SK-N-SH (cell line): Measurements from ENCODE around the gene LRIG1. TPM values are rescaled to one million over a fixed set of nuclear protein-coding genes. Genes with fewer than 3 reads are reported as not detected.

Experiments
- CTCF ChIA-PET: fragments of 300-600, 350-600 bp; formaldehyde crosslinking; extraction: SDS; loops from one replicate; lab custom pipeline; 2021; lab: Yijun Ruan, JAX
- POLR2A ChIA-PET: fragments of 350-600 bp; sonication (Branson Sonifier 250); formaldehyde crosslinking; extraction: SDS; loops from one replicate; lab custom pipeline; 2020; ENCODE audit warnings: antibody characterized with exemption, inconsistent platforms; lab: Yijun Ruan, JAX
- DNase-seq: peaks from one replicate; pipeline ENCODE4 v3.0.0; 2012
- H2AFZ ChIP-seq: fragments of 200-600 bp; sonication (generic); 2 replicates; pipeline ENCODE4 v1.8.1; 2016; ENCODE audit warnings: antibody characterized with exemption, mild to moderate bottlenecking, low read depth
- H3F3A ChIP-seq: fragments of 200-600 bp; sonication (generic); replicated peaks from 2 replicates; pipeline ENCODE3; 2016; ENCODE audit warnings: antibody characterized with exemption, mild to moderate bottlenecking; ENCODE audit not compliant: insufficient read depth
- H3K27ac ChIP-seq, 2 experiments: fragments of 200-500 bp in 1 of 2; fragments of 200-600 bp in 1 of 2; sonication (Bioruptor generic) in 1 of 2; sonication (generic), shearing (Covaris generic) in 1 of 2; 2 replicates each; pipeline versions ENCODE4 v1.5.1 to v1.6.1; 2014 to 2016; ENCODE audit warnings: low read depth in 2 of 2, inconsistent platforms in 1 of 2, low read length in 1 of 2, mild to moderate bottlenecking in 1 of 2, mixed read lengths in 1 of 2
- H3K27me3 ChIP-seq: fragments of 200-600 bp; sonication (generic), shearing (Covaris generic); 2 replicates; pipeline ENCODE4 v1.6.1; 2016; ENCODE audit warnings: mixed run types; ENCODE audit not compliant: insufficient read depth
- H3K36me3 ChIP-seq, 2 experiments: fragments of 200-500 bp in 1 of 2; fragments of 200-600 bp in 1 of 2; sonication (Bioruptor generic) in 1 of 2; sonication (generic) in 1 of 2; replicated peaks in 1 of 2; 2 replicates each; pipeline versions ENCODE3 to v1.5.1; 2014 to 2016; ENCODE audit warnings: low read length in 1 of 2, mild to moderate bottlenecking in 1 of 2; ENCODE audit not compliant: insufficient read depth in 2 of 2, control insufficient read depth in 1 of 2
- H3K4me1 ChIP-seq, 2 experiments: fragments of 200-500 bp in 1 of 2; fragments of 200-600 bp in 1 of 2; sonication (Bioruptor generic) in 1 of 2; sonication (generic), shearing (Covaris generic) in 1 of 2; 2 replicates each; pipeline versions ENCODE4 v1.5.1 to v1.6.1; 2014 to 2016; ENCODE audit warnings: low read depth in 1 of 2, low read length in 1 of 2, mixed run types in 1 of 2; ENCODE audit not compliant: insufficient read depth in 2 of 2, control insufficient read depth in 1 of 2
- H3K4me2 ChIP-seq: fragments of 200-600 bp; sonication (generic), shearing (Covaris generic); 2 replicates; pipeline ENCODE4 v1.6.1; 2017; ENCODE audit warnings: mixed run types
- H3K4me3 ChIP-seq, 2 experiments: fragments of 200-500 bp in 1 of 2; fragments of 200-600 bp in 1 of 2; sonication (Bioruptor generic) in 1 of 2; sonication (generic), shearing (Covaris generic) in 1 of 2; 2 replicates each; pipeline versions ENCODE4 v1.5.1 to v1.8.1; 2014 to 2016; ENCODE audit warnings: low read depth in 2 of 2, inconsistent platforms in 1 of 2, low read length in 1 of 2, mild to moderate bottlenecking in 1 of 2, mixed read lengths in 1 of 2, moderate library complexity in 1 of 2
- H3K79me2 ChIP-seq: fragments of 200-600 bp; sonication (generic); 2 replicates; pipeline ENCODE4 v1.8.1; 2017; ENCODE audit warnings: mild to moderate bottlenecking; ENCODE audit not compliant: insufficient read depth
- H3K9ac ChIP-seq: fragments of 200-600 bp; sonication (generic); 2 replicates; pipeline ENCODE4 v1.6.1; 2017; ENCODE audit warnings: mixed run types
- H3K9me2 ChIP-seq: fragments of 200-600 bp; sonication (generic); 2 replicates; pipeline ENCODE4 v1.6.1; 2017; ENCODE audit warnings: mixed run types
- H3K9me3 ChIP-seq: fragments of 200-600 bp; sonication (generic); 2 replicates; pipeline ENCODE4 v1.6.1; 2017; ENCODE audit warnings: mixed run types, mild to moderate bottlenecking, moderate library complexity
- H4K20me1 ChIP-seq: fragments of 200-600 bp; sonication (generic); 2 replicates; pipeline ENCODE4 v1.6.1; 2017; ENCODE audit warnings: mild to moderate bottlenecking, mixed run types; ENCODE audit not compliant: insufficient read depth
- CTCF ChIP-seq: fragments of 200-600 bp; sonication (generic); IDR thresholded peaks from 2 replicates; pipeline ENCODE4 v1.6.1; 2017; ENCODE audit warnings: antibody characterized with exemption, mild to moderate bottlenecking, moderate library complexity
- ELF1 ChIP-seq: IDR thresholded peaks from 2 replicates; pipeline ENCODE4 v1.4.0; 2012
- EP300 ChIP-seq, 2 experiments: IDR thresholded peaks; 2 replicates each; pipeline versions ENCODE4 v1.4.0 to v1.6.1; 2012; ENCODE audit warnings: borderline replicate concordance in 1 of 2, low read depth in 1 of 2, low read length in 1 of 2
- FOSL2 ChIP-seq: IDR thresholded peaks from 2 replicates; pipeline ENCODE4 v1.4.0; 2012; ENCODE audit warnings: low read depth, mild to moderate bottlenecking, moderate library complexity, borderline replicate concordance
- FOXJ3 ChIP-seq: sonication (generic); formaldehyde crosslinking; IDR thresholded peaks from 2 replicates; pipeline ENCODE4 v1.5.1; 2020; ENCODE audit warnings: mild to moderate bottlenecking, missing genetic modification reagents
- FOXM1 ChIP-seq: IDR thresholded peaks from 2 replicates; pipeline ENCODE4 v1.4.0; 2012; ENCODE audit warnings: low read depth, mild to moderate bottlenecking
- GABPA ChIP-seq: IDR thresholded peaks from 2 replicates; pipeline ENCODE4 v1.4.0; 2012; ENCODE audit warnings: low read depth, mild to moderate bottlenecking
- IRF3 ChIP-seq: fragments of 150-350 bp; IDR thresholded peaks from 2 replicates; pipeline ENCODE4 v1.6.1; 2016; ENCODE audit warnings: mild to moderate bottlenecking, low read depth, low read length
- JUND ChIP-seq: IDR thresholded peaks from 2 replicates; pipeline ENCODE4 v1.4.0; 2012
- MAX ChIP-seq: IDR thresholded peaks from 2 replicates; pipeline ENCODE4 v1.4.0; 2012; ENCODE audit warnings: low read depth
- MEF2A ChIP-seq: IDR thresholded peaks from 2 replicates; pipeline ENCODE4 v1.4.0; 2012; ENCODE audit warnings: low read depth, borderline replicate concordance
- MXI1 ChIP-seq: IDR thresholded peaks from 2 replicates; pipeline ENCODE4 v1.6.1; 2012; ENCODE audit warnings: mild to moderate bottlenecking, low read depth, low read length, improper control_type of control experiment
- POLR2AphosphoS5 ChIP-seq: IDR thresholded peaks from 2 replicates; pipeline ENCODE4 v1.6.1; 2012; ENCODE audit warnings: low read depth, low read length
- RAD21 ChIP-seq: IDR thresholded peaks from 2 replicates; pipeline ENCODE4 v1.6.1; 2012; ENCODE audit warnings: mild to moderate bottlenecking, low read length
- RCOR1 ChIP-seq: fragments of 150-350 bp; IDR thresholded peaks from 2 replicates; pipeline ENCODE4 v1.6.1; 2017; ENCODE audit warnings: antibody characterized with exemption, low read length
- RFX5 ChIP-seq: IDR thresholded peaks from 2 replicates; pipeline ENCODE4 v1.6.1; 2012; ENCODE audit warnings: mild to moderate bottlenecking, improper control_type of control experiment, low read length
- SIN3A ChIP-seq: IDR thresholded peaks from 2 replicates; pipeline ENCODE4 v1.6.1; 2012; ENCODE audit warnings: low read depth, mild to moderate bottlenecking, low read length, moderate library complexity, borderline replicate concordance
- USF1 ChIP-seq: IDR thresholded peaks from 2 replicates; pipeline ENCODE4 v1.4.0; 2012; ENCODE audit warnings: low read depth, borderline replicate concordance
- YY1 ChIP-seq: IDR thresholded peaks from 2 replicates; pipeline ENCODE4 v1.4.0; 2012; ENCODE audit warnings: low read depth, mild to moderate bottlenecking
- ZBTB33 ChIP-seq: IDR thresholded peaks from 2 replicates; pipeline ENCODE4 v1.4.0; 2012; ENCODE audit warnings: low read depth, borderline replicate concordance
- WGBS: methylation state at CpG from one replicate; pipeline ENCODE4 v1.1.6; 2017; ENCODE audit warnings: low lambda C conversion rate; 5-methylcytosine and 5-hydroxymethylcytosine counted together
- polyA plus RNA-seq, 3 experiments: library from polyadenylated mRNA; depleted of rRNA; stranded (reverse); fragments of >200 nt; gene quantifications; 2 replicates each; pipeline ENCODE4 v1.2.3, GENCODE V29; 2012

The LRIG1 gene
- polyA plus RNA-seq, 1 of the 3 experiments (the other 2 are of a cell fraction), result 1.7 TPM

GRCh38 chr3:66353530-66353929, 147.3 kb downstream of the LRIG1 start (continued):
- no peak for TF ChIP-seq JUND

- Histone ChIP-seq H4K20me1 (no peaks in the 10 kb centered on the region), H3K9me2 (no peaks in the 10 kb centered on the region), H3K9me3 (no peaks in the 10 kb centered on the region), H3K36me3 (no peaks in the 10 kb centered on the region), H3K79me2 (no peaks in the 10 kb centered on the region), H3K4me2 (no peak overlapping the region), H3K9ac (no peak overlapping the region), H3K27ac (no peak overlapping the region), H3K4me1 (no peaks in the 10 kb centered on the region), H3F3A (no peaks in the 10 kb centered on the region), H3K27me3 (no peaks in the 10 kb centered on the region), H2AFZ (no peak overlapping the region), H3K4me3 (no peak overlapping the region)
- no peak for TF ChIP-seq USF1
- no peak for TF ChIP-seq RCOR1
- no peak for TF ChIP-seq MEF2A
- TF ChIP-seq MAX, result no peak
- TF ChIP-seq YY1, result no peak
- no peak for TF ChIP-seq IRF3
- TF ChIP-seq FOSL2, result no peak
- TF ChIP-seq RFX5, result no peak
- no peak for TF ChIP-seq GABPA
- no peak for TF ChIP-seq ELF1
- no peak for TF ChIP-seq EP300 (IDR thresholded peaks at IDR 0.05; ENCODE audit: borderline replicate concordance in 1 of 2, low read depth in 1 of 2, low read length in 1 of 2)
- TF ChIP-seq FOXM1, result no peak
- TF ChIP-seq MXI1, result no peak
- TF ChIP-seq POLR2AphosphoS5, result no peak
- TF ChIP-seq FOXJ3, result no peak
- TF ChIP-seq SIN3A, result no peak
- no peak for TF ChIP-seq CTCF
- no peak for TF ChIP-seq ZBTB33
- TF ChIP-seq RAD21, result no peak
- ChIA-PET CTCF (interaction anchor here (1.0 to 1.5 kb wide), 3 partner anchors 25 to 470 kb away, joined by 3 to 5 read pairs (median 3); no protein-coding TSS in a partner anchor), POLR2A (no interaction called here)
- 97% methylated on average over 3 of the region's 3 CpGs for WGBS
- DNase-seq, result no peak
These were observed 147.8 kb downstream of the LRIG1 start for GRCh38 chr3:66353039-66353438.
